Activated naive CD4-positive, alpha-beta T cell treated with anti-CD3 and anti-CD28 coated beads for 36 hours (primary cell): ENCODE data around the gene RIPOR2. TPM values are rescaled to one million over a fixed set of nuclear protein-coding genes. Genes with fewer than 3 reads are reported as not detected.
"Not testable (repeated sequence)": the region's sequence is repeated elsewhere in the genome, so short reads cannot be mapped to it uniquely, and the experiment has no call there.

Source experiments
- CTCF ChIA-PET: fragments of 350-600 bp; sonication (Branson Sonifier 250); formaldehyde crosslinking; loops from one replicate; lab custom pipeline; 2021; ENCODE audit warnings: antibody characterized with exemption; lab: Charles Lee
- DNase-seq: peaks from one replicate; pipeline ENCODE4 v3.0.0-alpha.2; 2020
- H3K27ac Mint-ChIP-seq: one replicate; pipeline ENCODE4 v1.8.0; 2021; ENCODE audit warnings: mild to moderate bottlenecking, mixed read lengths
- H3K27me3 Mint-ChIP-seq: one replicate; pipeline ENCODE4 v1.8.0; 2021; ENCODE audit warnings: low read depth, mixed read lengths
- H3K36me3 Mint-ChIP-seq: one replicate; pipeline ENCODE4 v1.8.0; 2021; ENCODE audit warnings: low read depth, mixed read lengths
- H3K4me1 Mint-ChIP-seq: one replicate; pipeline ENCODE4 v1.8.0; 2021; ENCODE audit warnings: low read depth, mixed read lengths
- H3K4me3 Mint-ChIP-seq: one replicate; pipeline ENCODE4 v1.8.0; 2021; ENCODE audit warnings: mild to moderate bottlenecking, moderate library complexity, mixed read lengths
- H3K9me3 Mint-ChIP-seq: one replicate; pipeline ENCODE4 v1.8.0; 2021; ENCODE audit warnings: mixed read lengths
- intact Hi-C: fragments of 100-400 bp; cut with micrococcal nuclease; formaldehyde crosslinking; loops from one replicate; pipeline ENCODE4 v1.15.1; 2023
- total RNA-seq, 2 experiments: library from RNA; stranded (reverse); gene quantifications; one replicate each; pipeline ENCODE4 v1.2.3, GENCODE V29; 2021

The RIPOR2 gene
- total RNA-seq, 2 experiments from 2014 or later = 111 to 116 TPM

DNA sequence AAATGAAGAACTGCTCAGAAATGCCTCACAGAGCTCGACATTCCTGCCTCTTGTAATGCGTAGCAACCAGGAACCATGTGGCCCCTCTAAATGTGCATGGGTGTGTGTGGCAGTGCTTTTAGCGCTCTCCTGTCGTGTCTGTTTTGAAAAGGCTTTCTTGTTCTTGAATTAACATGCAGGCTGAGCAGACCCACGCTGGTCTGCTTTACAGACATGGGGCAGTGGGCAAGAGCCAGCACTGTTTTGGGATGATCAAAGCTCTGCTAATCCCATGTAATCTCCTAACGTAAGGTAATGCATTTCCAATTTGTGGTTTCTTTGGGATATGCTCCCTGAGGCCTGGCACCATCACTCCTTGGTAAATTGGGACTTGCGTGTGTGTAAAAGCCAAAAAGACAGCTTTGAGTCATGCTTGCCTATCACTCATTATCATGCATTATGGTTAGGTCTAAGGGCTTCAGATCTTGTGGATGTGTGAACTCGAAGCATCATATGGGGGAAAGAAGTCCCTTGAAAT, 11.8 kb downstream of the RIPOR2 start:
- intact Hi-C loops = loop anchor here (1.0 to 10.0 kb wide), 8 partner anchors 8 to 251 kb away; no protein-coding TSS in a partner anchor
- H3K4me1 Mint-ChIP-seq = peaks cover 79% of the 10 kb centered on the region
- H3K4me3 Mint-ChIP-seq = peak overlapping the region; percentile 57
- no peak for DNase-seq
- CTCF ChIA-PET = interaction anchor here (0.6 to 3.8 kb wide), 7 partner anchors 10 to 82 kb away, joined by 3 to 33 read pairs (median 6); partner anchors contain the start of gene RIPOR2
- H3K27me3 Mint-ChIP-seq = no peaks in the 10 kb centered on the region
- peak overlapping the region; percentile 95 for H3K27ac Mint-ChIP-seq
- H3K9me3 Mint-ChIP-seq = peaks cover 6% of the 10 kb centered on the region
- peaks cover 6% of the 10 kb centered on the region for H3K36me3 Mint-ChIP-seq

DNA sequence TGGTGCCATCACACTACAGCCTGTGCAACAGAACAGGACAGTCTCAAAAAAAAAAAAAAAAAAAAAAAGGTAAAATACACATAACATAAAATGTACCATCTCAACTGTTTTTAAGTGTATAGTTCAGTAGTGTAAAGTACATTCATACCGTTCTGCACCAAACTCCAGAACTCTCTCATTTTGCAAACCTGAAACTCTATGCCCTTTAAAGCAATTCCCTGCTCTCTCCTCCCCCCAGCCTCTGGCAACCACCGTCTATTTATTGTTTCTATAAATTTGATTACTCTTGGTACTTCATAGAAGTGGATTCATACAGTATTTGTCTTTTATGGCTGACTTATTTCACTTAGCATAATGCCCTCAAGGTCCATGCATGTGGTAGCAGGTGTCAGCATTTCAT, 12.9 kb downstream of the RIPOR2 start:
- CTCF ChIA-PET = interaction anchor here (3.1 to 5.3 kb wide), 4 partner anchors 11 to 69 kb away, joined by 24 to 53 read pairs (median 37); no protein-coding TSS in a partner anchor
- H3K27ac Mint-ChIP-seq = peak overlapping the region; percentile 95
- H3K4me1 Mint-ChIP-seq = peaks cover 86% of the 10 kb centered on the region
- peak overlapping the region; percentile 55 for H3K4me3 Mint-ChIP-seq
- intact Hi-C loops = loop anchor here (1.0 to 10.0 kb wide), 2 partner anchors 67 to 252 kb away; no protein-coding TSS in a partner anchor
- H3K9me3 Mint-ChIP-seq = peaks cover 6% of the 10 kb centered on the region
- H3K27me3 Mint-ChIP-seq = no peaks in the 10 kb centered on the region
- H3K36me3 Mint-ChIP-seq = peaks cover 6% of the 10 kb centered on the region
- peak; percentile 62 for DNase-seq

DNA sequence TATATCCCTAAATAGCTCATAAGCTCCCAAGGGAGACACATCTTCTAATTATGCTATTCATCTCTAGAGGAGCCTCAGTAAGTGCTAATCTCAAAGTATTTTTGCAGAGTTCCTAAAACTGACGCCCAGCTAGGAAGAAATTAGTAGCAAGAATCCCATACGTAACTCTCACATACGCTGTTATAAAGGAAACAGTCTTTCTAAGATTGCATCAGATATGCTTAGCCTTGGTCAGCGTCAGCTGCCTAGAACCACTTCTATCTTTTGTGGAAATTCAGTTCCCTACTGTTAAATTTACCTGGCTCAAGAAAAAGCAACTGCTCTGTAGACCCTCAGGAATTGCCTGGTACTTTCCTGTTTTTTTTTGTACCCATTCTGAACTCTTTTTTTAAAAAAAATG, 13.6 kb downstream of the RIPOR2 start:
- Mint-ChIP-seq H3K27ac (peak overlapping the region; percentile 95), H3K4me3 (peak overlapping the region; percentile 55), H3K36me3 (peaks cover 2% of the 10 kb centered on the region), H3K4me1 (peaks cover 87% of the 10 kb centered on the region), H3K27me3 (no peaks in the 10 kb centered on the region), H3K9me3 (peaks cover 2% of the 10 kb centered on the region)
- DNase-seq = no peak
- CTCF ChIA-PET = interaction anchor here (0.7 to 5.3 kb wide), 9 partner anchors 11 to 135 kb away, joined by 3 to 53 read pairs (median 6); no protein-coding TSS in a partner anchor
- intact Hi-C loops = loop anchor here (1.0 to 10.0 kb wide), 2 partner anchors 66 to 253 kb away; no protein-coding TSS in a partner anchor

DNA sequence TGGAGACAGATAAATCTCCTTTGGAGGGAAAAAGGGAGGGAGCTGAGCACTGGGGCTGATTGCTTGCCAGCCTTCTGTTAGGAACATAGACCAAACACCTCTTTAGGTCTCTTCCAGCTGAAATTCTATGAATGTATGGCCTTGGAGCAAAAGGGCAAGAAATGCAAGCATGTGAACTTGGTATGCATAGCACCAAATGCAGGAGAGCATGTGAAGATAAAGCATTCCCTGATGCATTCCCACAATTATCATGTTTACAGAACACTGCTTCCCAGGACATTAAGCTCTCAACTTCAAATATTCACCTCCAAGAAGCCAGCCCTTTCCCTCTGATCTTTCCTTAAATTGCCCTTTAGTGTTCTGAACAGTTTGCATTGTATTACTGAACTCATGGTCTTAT, 15.6 kb downstream of the RIPOR2 start:
- H3K27me3 Mint-ChIP-seq = no peaks in the 10 kb centered on the region
- DNase-seq = no peak
- peaks cover 88% of the 10 kb centered on the region for H3K4me1 Mint-ChIP-seq
- CTCF ChIA-PET = interaction anchor here (0.5 to 5.3 kb wide), 13 partner anchors 10 to 250 kb away, joined by 3 to 69 read pairs (median 4); partner anchors contain the start of gene RIPOR2
- no peaks in the 10 kb centered on the region for H3K9me3 Mint-ChIP-seq
- peak overlapping the region; percentile 95 for H3K27ac Mint-ChIP-seq
- H3K36me3 Mint-ChIP-seq = peaks cover 2% of the 10 kb centered on the region
- peak overlapping the region; percentile 57 for H3K4me3 Mint-ChIP-seq
- intact Hi-C loops = loop anchor here (10.0 kb wide), 1 partner anchor 255 kb away; no protein-coding TSS in a partner anchor

DNA sequence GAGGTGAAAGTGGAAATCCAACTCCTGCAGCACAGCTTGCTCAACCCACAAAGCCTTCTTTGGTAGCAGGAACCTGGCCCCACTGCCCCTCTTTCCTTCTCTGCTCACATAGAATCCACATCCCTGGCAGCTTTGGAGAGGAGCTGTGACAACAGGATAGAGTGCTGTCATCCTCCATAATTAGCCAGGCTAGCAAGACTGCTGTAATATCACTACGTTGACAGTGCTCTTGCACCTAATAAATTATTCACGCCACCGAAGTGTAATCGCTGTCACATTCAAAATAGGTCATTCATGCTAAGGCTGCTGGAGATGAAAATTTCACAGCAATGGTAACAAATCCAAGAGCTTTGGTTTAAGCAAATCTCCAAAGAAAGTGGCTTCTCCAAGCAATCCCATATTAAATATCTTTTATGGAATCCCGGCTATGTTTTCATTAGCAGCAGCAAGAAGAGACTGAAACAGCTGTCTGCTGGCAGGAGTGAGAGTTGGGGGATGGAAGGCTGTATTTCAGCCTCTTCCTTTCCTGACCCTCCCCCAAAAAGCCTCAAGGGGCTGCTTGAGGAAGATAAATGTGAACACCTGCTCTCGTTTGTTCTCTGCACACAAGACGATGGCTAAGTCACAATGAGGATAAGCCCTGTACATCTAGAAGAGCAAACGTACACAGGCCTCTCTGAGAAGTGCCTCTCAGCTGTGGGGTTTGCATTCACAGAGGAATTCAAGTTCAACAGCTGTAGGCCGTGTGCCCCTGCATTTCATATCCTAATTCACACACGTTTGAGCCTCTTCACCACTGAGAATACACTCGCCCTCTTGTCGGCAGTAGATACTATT, 16.5 kb downstream of the RIPOR2 start:
- DNase-seq = peak; percentile 60
- Mint-ChIP-seq H3K27ac (peak overlapping the region; percentile 95), H3K4me3 (peak overlapping the region; percentile 57), H3K27me3 (no peaks in the 10 kb centered on the region), H3K9me3 (no peaks in the 10 kb centered on the region), H3K36me3 (peaks cover 2% of the 10 kb centered on the region), H3K4me1 (peaks cover 90% of the 10 kb centered on the region)
- intact Hi-C loops = loop anchor here (1.0 to 2.0 kb wide), 2 partner anchors 9 to 14 kb away; no protein-coding TSS in a partner anchor
- CTCF ChIA-PET = interaction anchor here (0.5 to 5.3 kb wide), 14 partner anchors 9 to 251 kb away, joined by 3 to 69 read pairs (median 4); partner anchors contain the start of gene RIPOR2

DNA sequence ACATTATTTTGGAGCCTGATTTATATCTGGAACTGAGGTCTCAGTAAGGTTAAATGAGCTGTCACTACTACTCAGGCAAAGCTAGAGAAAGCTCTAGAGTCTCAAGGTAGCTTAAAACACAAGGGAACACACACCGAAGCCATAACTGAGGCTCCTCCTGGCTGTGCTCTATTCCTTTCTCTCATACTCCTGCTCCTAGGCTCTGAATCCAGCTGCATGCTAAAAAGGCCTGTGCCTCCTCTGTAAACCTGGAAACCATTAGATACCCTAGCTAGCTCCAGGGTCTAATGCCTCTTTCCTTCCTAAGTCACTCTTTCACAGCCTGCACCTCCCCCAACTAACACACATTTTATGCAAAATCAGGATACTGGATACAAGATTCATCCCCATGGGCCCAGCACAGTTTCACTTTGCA, 17.1 kb downstream of the RIPOR2 start:
- Mint-ChIP-seq H3K36me3 (peaks cover 2% of the 10 kb centered on the region), H3K9me3 (no peaks in the 10 kb centered on the region), H3K4me1 (peaks cover 90% of the 10 kb centered on the region), H3K27ac (peak overlapping the region; percentile 95), H3K4me3 (peak overlapping the region; percentile 57), H3K27me3 (no peaks in the 10 kb centered on the region)
- intact Hi-C loops = loop anchor here (1.0 to 2.0 kb wide), 2 partner anchors 8 to 14 kb away; no protein-coding TSS in a partner anchor
- CTCF ChIA-PET = interaction anchor here (1.1 to 5.3 kb wide), 11 partner anchors 8 to 109 kb away, joined by 3 to 69 read pairs (median 5); partner anchors contain the start of gene RIPOR2
- DNase-seq = no peak

DNA sequence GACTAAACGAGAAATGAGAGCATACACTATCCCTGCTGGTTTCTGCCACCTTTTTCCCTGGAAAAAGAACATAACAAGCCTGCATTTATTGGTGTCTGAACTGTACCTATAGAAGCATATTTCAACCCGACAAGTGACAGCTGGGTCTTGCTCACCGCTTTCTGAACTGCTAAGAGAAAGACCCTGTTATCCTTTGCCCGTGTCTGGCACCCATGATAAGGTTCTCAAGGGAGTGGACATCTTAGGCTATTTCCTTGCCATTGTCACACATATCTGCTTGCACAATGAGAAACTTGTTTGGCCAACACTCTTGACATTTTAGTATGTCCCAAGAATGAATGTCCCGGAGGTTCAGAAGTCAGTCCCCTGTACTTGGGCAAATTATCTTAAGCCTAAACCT, 19.3 kb downstream of the RIPOR2 start:
- H3K4me3 Mint-ChIP-seq = no peak overlapping the region
- DNase-seq = no peak
- peaks cover 93% of the 10 kb centered on the region for H3K4me1 Mint-ChIP-seq
- no peaks in the 10 kb centered on the region for H3K9me3 Mint-ChIP-seq
- peaks cover 2% of the 10 kb centered on the region for H3K36me3 Mint-ChIP-seq
- H3K27ac Mint-ChIP-seq = peak overlapping the region; percentile 96
- CTCF ChIA-PET = interaction anchor here (1.5 to 9.0 kb wide), 3 partner anchors 20 to 101 kb away, joined by 6 to 129 read pairs (median 8); partner anchors contain the start of gene RIPOR2
- H3K27me3 Mint-ChIP-seq = no peaks in the 10 kb centered on the region
- intact Hi-C loops = no loop called here

DNA sequence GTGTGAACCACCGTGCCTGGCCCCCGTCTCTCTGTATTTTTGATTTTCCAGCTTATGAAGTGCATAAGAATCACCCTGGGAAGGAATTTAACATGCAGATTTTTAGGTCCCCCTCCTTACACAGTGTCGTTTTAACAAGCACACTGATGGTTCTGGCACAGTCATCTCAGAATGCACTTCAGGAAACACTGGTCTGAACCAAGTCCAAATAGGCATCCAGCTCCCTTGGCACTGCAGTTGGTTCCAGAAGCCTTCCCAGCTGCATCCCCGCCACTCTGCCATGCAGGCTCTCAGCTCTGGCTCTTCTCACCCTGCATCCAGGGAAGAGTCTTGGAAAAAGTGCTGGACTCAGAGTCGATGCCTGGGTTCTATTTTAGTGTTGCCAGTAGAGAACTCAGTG, 20.1 kb downstream of the RIPOR2 start:
- intact Hi-C loops = no loop called here
- Mint-ChIP-seq H3K4me1 (peaks cover 86% of the 10 kb centered on the region), H3K4me3 (peak overlapping the region; percentile 47), H3K36me3 (peaks cover 6% of the 10 kb centered on the region), H3K27ac (peak overlapping the region; percentile 96), H3K9me3 (no peaks in the 10 kb centered on the region), H3K27me3 (no peaks in the 10 kb centered on the region)
- no peak for DNase-seq
- CTCF ChIA-PET = interaction anchor here (0.6 to 9.0 kb wide), 4 partner anchors 20 to 159 kb away, joined by 3 to 129 read pairs (median 7); partner anchors contain the start of gene RIPOR2

DNA sequence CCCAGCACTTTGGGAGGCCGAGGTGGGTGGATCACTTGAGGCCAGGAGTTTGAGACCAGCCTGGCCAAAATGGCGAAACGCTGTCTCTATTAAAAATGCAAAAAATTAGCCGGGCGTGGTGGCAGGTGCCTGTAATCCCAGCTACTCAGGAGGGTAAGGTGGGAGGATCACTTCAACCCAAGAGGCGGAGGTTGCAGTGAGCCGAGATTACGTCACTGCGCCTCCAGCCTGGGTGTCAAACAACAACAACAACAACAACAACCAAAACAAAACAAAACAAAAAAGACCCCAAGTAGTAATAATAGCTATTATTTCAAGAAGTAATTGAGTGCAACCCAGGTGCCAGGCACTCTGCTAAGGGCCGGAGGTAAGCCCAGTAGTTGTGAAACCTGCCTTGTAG, 21.7 kb downstream of the RIPOR2 start:
- H3K27me3 Mint-ChIP-seq, intact Hi-C loops, H3K9me3 Mint-ChIP-seq, DNase-seq: not testable (repeated sequence)
- CTCF ChIA-PET = interaction anchor here (1.1 to 9.0 kb wide), 4 partner anchors 11 to 78 kb away, joined by 4 to 129 read pairs (median 32); partner anchors contain the start of gene RIPOR2
- Mint-ChIP-seq H3K4me1 (peaks cover 73% of the 10 kb centered on the region), H3K36me3 (peaks cover 16% of the 10 kb centered on the region), H3K27ac (peak overlapping the region; percentile 96), H3K4me3 (peak overlapping the region; percentile 47)

DNA sequence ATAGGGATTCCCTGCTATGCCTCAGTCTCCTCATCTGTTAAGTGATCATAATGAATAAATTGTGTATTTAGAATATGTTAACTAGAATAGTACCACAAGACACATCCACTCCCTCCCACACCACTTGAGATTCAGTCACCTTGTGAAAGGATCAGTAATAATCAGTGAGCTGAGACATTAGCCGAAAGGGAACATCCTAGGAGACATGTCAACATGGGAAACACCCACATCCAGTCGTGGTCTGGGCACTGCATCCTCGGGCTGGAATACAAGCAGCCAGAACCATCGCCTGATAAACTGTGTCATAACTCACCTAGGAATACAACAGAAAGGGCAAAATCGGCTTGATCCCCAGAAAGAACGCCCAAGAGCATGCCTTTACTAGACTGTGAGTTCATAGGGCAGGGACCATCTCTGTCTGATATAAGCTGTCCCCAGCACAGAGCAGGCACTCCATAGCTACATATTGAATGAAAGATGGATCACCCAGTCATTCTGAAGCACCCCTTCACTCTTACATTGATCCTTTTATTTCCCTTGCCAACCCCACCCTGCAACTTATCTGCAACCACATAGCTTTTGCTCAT, 23.9 kb downstream of the RIPOR2 start:
- Mint-ChIP-seq H3K4me3 (peak overlapping the region; percentile 92), H3K36me3 (peaks cover 22% of the 10 kb centered on the region)
- intact Hi-C loops = no loop called here

DNA sequence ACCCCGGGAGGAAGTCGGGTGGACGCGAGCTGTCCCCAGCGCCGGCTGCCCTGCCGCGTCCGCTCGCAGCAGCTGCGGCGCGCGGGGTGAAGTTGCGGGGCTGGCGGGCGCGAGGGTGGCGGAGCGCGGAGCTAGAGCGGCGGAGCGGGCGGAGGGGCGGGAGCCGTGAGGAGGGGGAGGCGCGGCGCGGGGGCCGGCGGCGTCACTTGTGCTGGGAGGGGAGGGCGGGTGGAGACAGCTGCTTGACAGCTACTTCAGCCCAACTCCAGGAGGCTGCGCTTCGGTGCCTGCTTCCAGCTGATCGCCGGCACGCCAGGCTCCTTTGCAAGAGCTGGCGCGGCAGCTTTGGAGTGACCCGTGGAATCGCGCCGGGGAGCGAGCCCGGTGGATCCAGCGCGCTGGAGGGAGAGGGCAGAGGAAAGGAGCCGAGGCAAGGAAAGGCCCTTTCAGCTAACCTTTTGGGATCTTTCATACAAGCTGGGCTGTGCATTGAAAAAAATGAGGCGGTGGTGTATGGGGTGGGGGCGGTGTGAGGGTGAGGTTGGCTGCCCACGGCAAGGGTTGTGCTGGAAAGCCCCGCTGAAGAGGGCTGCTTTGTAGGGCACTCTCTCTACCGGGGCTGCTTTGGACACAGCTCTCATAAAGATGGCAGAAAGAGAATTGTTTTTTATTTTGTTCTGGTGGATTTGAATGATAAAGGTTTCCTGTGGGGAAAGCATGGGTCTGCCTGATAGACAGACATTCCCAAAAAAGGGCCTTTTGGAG, 24.6 kb downstream of the RIPOR2 start:
- Mint-ChIP-seq H3K27ac (peak overlapping the region; percentile 96), H3K27me3 (no peaks in the 10 kb centered on the region), H3K36me3 (peaks cover 22% of the 10 kb centered on the region), H3K9me3 (no peaks in the 10 kb centered on the region), H3K4me3 (peak overlapping the region; percentile 92), H3K4me1 (peaks cover 76% of the 10 kb centered on the region)
- DNase-seq = peak; percentile 70
- CTCF ChIA-PET = interaction anchor here (0.6 to 9.0 kb wide), 15 partner anchors 9 to 140 kb away, joined by 3 to 129 read pairs (median 11); partner anchors contain the start of gene RIPOR2
- intact Hi-C loops = loop anchor here (1.0 kb wide), 3 partner anchors 8 to 81 kb away; no protein-coding TSS in a partner anchor

More for the DNA sequence above, 23.9 kb downstream of the RIPOR2 start:
- DNase-seq = peak; percentile 31
- no peaks in the 10 kb centered on the region for H3K27me3 Mint-ChIP-seq
- no peaks in the 10 kb centered on the region for H3K9me3 Mint-ChIP-seq
- H3K4me1 Mint-ChIP-seq = peaks cover 75% of the 10 kb centered on the region
- CTCF ChIA-PET = interaction anchor here (0.6 to 9.0 kb wide), 11 partner anchors 8 to 114 kb away, joined by 3 to 129 read pairs (median 41); partner anchors contain the start of gene RIPOR2
- H3K27ac Mint-ChIP-seq = peak overlapping the region; percentile 96
